HG02970 (cell line): ENCODE data around the gene SRBD1.

Source experiments
- ATAC-seq: cut with Tn5 transposase; IDR thresholded peaks from one replicate; pipeline ENCODE4 v1.9.1; 2021; ENCODE audit warnings: mild to moderate bottlenecking, moderate library complexity, moderate number of reproducible peaks; ENCODE audit not compliant: unreplicated experiment, low FRiP score

Gene SRBD1

DNA sequence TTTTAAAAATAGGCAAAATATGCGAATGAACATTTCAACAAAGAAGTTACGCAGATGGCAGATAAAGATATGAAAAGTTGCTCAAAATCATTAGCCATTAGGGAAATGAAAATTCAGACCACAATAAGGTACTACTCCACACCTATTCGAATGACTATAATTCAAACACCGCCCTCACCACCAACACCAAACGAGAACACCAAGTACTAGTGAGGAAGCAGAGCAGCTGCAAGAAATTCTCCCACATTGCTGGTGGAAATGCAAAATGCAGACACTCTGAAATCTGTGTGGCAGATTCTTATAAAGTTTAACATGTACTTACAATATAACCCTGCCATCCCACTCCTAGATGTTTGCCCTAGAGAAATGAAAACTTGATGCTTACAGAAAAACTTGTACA, 23.2 kb upstream of the SRBD1 start:
- ATAC-seq = no peak

- no peak for ATAC-seq
Observed at GRCh38 chr2:45631955-45632354, 20.9 kb upstream of the SRBD1 start.

DNA sequence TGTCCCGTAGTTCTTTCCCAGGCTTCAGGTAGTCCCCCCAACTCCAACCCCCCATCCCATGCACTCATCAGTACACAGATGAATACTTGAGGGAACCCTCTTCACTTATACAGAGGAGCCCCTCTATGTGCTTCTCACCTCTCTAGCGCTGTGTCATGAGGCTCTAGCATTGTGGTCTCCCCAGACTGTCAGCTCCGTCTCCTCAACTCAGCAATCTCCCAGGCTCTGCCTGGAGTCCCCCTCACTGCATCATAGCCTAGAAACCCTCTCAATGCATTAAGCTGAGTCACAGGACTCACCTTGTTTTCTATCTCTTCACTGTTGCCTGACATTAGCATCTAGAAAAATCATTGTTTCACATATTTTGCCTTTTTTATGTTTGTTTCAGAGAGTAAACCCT, 20.3 kb upstream of the SRBD1 start:
- no peak for ATAC-seq

GRCh38 chr2:45629971-45630370, 18.9 kb upstream of the SRBD1 start:
- no peak for ATAC-seq

DNA sequence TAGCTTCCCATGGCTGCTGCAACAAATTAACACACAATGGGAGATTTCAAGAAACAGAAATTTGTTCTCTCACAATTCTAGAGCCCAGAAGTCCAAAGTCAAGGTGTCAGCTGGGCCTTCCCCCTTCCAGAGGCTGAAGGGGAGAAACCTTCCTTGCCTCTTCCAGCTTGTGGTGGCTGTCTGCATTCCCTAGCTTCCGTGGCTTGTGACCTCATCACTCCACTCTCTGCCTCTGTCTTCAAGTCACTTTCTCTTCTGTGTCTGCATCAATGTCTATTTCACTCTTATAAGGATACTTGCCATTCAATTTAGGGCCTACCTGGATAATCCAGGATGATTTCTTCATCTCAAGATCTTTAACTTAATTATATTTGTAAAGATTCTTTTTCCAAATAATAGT, 16.8 kb upstream of the SRBD1 start:
- no peak for ATAC-seq

- ATAC-seq = no peak
Observed at GRCh38 chr2:45626387-45627221, 15.5 kb upstream of the SRBD1 start.

- no peak for ATAC-seq
Observed at GRCh38 chr2:45625824-45626223, 14.8 kb upstream of the SRBD1 start.

- no peak for ATAC-seq
Observed at GRCh38 chr2:45623098-45623497, 12.0 kb upstream of the SRBD1 start.

GRCh38 chr2:45622336-45623075, 11.4 kb upstream of the SRBD1 start:
- ATAC-seq = no peak

- ATAC-seq = no peak
Observed at GRCh38 chr2:45617496-45617895, 6.4 kb upstream of the SRBD1 start.

GRCh38 chr2:45616658-45617411, 5.8 kb upstream of the SRBD1 start:
- ATAC-seq = no peak

- ATAC-seq = no peak
Observed at GRCh38 chr2:45614871-45615415, 3.9 kb upstream of the SRBD1 start.

- no peak for ATAC-seq
Observed at GRCh38 chr2:45614330-45614729, 3.3 kb upstream of the SRBD1 start.

DNA sequence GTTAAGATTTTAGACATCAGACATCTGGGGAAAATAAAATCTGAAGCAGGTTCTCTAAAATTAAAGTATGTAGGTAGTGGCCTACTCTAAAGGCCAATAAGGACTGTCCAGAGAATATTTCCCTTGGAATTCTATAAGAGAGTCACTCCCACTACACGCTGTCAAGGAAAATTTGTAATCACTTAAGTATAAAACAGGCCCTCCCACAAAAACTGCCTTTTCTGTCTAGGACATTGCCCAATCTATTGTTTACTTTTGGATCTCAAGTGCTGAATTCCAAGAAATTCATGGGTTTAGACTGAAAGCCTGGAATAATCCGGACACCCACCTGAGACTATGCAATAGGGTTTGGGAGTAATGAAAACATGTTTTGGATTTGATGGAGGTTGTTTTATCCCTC, 1.7 kb upstream of the SRBD1 start:
- no peak for ATAC-seq

- no peak for ATAC-seq
Observed at GRCh38 chr2:45612285-45612684, 1.2 kb upstream of the SRBD1 start.

GRCh38 chr2:45610281-45611019, 617 bp downstream of the SRBD1 start:
- ATAC-seq = peak; percentile 35

DNA sequence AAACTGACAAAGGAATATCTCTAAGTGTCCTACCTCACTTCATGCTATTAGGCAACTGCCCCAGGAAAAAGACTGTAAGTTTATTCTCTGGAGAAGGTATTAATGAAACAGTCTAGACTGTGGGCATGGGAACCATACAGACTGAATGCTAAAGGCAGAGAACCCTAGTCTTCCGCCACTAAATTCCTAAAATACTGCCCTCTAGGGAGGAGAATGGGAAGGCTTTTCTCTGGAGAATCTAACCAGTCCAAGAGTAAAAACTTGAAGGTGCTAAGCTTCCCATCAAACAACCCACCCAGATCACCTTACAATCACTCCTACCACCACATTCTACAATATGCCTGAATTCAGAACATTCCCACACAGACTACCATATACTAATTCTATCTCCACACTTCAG, 3.4 kb downstream of the SRBD1 start:
- no peak for ATAC-seq

DNA sequence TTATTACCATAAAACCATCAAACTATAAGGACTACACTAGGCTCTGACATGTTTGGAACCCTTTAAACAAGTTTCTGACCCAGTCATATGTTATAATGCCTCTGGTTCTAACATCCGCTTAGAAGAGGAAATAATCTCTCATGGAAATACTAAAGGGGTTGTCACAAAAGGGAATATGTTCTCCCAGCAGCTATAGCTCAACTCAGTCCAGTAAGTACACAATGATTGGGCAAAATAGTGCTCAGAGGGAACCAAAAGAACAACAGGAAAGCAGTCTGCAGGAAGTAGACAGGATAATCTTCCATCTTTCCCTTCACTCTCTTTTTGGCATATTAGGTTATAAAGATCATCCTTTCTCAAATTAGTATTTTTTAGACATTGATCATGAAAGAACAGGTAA, 4.3 kb downstream of the SRBD1 start:
- ATAC-seq = no peak

GRCh38 chr2:45605116-45605515, 6.0 kb downstream of the SRBD1 start:
- ATAC-seq = no peak

DNA sequence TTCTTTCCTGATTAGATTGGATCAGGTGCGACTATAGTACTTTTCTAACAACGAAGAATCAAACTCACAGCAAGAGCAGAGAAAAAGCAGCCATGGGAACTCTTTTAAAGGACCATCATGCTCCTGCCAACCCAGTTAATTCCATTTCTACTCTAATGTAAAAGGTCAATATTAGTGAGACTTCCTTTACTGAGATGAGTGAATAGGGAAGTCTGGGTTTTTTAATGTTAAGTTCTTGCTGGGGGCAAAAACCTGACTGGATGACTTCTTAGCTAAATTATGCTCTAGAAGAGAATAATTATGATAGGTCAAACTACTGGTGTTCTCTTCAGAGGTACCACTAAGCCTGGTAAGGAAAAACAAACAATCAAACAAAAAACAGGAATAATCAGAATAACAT, 8.4 kb downstream of the SRBD1 start:
- no peak for ATAC-seq
